GM19099 (cell line): ENCODE measurements around the gene CPED1.

Experiments
- POLR2A ChIP-seq: IDR thresholded peaks from 3 replicates; pipeline ENCODE4 v1.6.1; 2011; ENCODE audit warnings: low read depth; ENCODE audit not compliant: insufficient read length; ENCODE audit errors: extremely low read depth

Gene CPED1

GRCh38 chr7:121081327-121081936 lies 92.9 kb downstream of the CPED1 start:
- no peak for TF ChIP-seq POLR2A

- no peak for TF ChIP-seq POLR2A
These were observed 94.0 kb downstream of the CPED1 start for GRCh38 chr7:121082400-121083101.

GRCh38 chr7:121083138-121083789 lies 94.8 kb downstream of the CPED1 start:
- no peak for TF ChIP-seq POLR2A

- no peak for TF ChIP-seq POLR2A
These were observed 95.3 kb downstream of the CPED1 start for GRCh38 chr7:121083790-121084251.

- TF ChIP-seq POLR2A, result no peak
These were observed 95.7 kb downstream of the CPED1 start for GRCh38 chr7:121084256-121084655.

GRCh38 chr7:121084748-121085336 lies 96.3 kb downstream of the CPED1 start:
- TF ChIP-seq POLR2A, result no peak

- TF ChIP-seq POLR2A, result no peak
These were observed 97.4 kb downstream of the CPED1 start for GRCh38 chr7:121085922-121086321.

- TF ChIP-seq POLR2A, result no peak
These were observed 100.4 kb downstream of the CPED1 start for GRCh38 chr7:121088870-121089269.

- TF ChIP-seq POLR2A, result no peak
These were observed 106.3 kb downstream of the CPED1 start for GRCh38 chr7:121094829-121095228.

GRCh38 chr7:121097577-121097976 lies 109.1 kb downstream of the CPED1 start:
- TF ChIP-seq POLR2A, result no peak

- TF ChIP-seq POLR2A, result no peak
These were observed 111.1 kb downstream of the CPED1 start for GRCh38 chr7:121099572-121099971.

GRCh38 chr7:121101083-121101482 lies 112.6 kb downstream of the CPED1 start:
- TF ChIP-seq POLR2A, result no peak

GRCh38 chr7:121101621-121102020 lies 113.1 kb downstream of the CPED1 start:
- TF ChIP-seq POLR2A, result no peak

- no peak for TF ChIP-seq POLR2A
These were observed 114.1 kb downstream of the CPED1 start for GRCh38 chr7:121102619-121103018.

GRCh38 chr7:121103086-121103485 lies 114.6 kb downstream of the CPED1 start:
- TF ChIP-seq POLR2A, result no peak

GRCh38 chr7:121103579-121103978 lies 115.1 kb downstream of the CPED1 start:
- no peak for TF ChIP-seq POLR2A
